GM19438 (cell line): Measurements from ENCODE around the gene IGSF8.

Source experiments
- ATAC-seq: cut with Tn5 transposase; IDR thresholded peaks from one replicate; pipeline ENCODE4 v1.9.1; 2021; ENCODE audit warnings: low read depth; ENCODE audit not compliant: unreplicated experiment

IGSF8 gene, protein sequence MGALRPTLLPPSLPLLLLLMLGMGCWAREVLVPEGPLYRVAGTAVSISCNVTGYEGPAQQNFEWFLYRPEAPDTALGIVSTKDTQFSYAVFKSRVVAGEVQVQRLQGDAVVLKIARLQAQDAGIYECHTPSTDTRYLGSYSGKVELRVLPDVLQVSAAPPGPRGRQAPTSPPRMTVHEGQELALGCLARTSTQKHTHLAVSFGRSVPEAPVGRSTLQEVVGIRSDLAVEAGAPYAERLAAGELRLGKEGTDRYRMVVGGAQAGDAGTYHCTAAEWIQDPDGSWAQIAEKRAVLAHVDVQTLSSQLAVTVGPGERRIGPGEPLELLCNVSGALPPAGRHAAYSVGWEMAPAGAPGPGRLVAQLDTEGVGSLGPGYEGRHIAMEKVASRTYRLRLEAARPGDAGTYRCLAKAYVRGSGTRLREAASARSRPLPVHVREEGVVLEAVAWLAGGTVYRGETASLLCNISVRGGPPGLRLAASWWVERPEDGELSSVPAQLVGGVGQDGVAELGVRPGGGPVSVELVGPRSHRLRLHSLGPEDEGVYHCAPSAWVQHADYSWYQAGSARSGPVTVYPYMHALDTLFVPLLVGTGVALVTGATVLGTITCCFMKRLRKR

DNA sequence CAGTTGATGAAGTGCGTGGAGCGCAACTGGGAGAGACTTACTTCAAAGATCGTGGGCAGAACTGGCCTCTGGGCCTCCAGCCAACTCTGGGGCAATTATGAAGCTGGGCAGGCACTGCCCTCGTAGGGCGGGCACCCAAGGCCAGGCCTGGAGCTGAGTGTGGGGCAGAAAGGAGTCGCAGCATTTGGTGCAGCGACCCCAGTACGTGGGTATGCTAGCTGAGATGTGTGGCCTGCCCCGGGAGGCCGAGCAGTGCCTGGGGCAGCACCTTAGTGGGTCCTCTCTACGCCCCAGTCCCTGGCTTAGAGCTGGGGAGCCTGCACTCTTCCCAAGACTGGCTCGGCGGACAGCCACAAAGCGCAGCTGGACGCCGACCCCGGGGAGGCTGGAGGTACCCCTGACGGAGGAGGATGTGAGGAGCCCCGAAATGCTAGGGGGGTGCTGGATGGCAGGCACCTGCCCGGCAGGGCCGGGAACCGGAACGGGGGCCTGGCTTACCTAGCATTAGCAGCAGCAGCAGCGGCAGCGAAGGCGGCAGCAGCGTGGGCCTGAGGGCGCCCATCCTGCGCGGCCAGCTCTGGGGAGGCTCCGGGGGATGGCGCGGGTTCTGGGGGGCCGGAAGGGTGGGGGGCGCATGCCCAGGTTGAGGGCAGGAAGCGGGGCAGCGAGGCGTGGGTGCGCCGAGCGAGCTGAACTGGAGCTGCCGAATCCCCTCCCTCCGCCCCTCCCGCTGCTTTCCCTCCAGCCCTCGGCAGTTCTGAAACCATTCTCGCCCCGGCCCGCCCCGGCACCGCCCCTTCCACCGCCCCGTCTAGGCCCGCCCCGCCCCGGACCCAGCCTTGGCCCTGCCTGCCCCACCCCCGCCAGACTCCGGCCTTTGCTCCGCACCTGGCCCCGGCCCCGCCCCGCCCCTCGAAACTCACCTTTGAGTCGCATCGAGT is at the start of gene IGSF8:
Gene IGSF8, minus strand, starts transcription at position 709 of the 941 bp plus-strand sequence. Its CDS starts 147 bp downstream, at position 562.
- peak; percentile 46 for ATAC-seq

DNA sequence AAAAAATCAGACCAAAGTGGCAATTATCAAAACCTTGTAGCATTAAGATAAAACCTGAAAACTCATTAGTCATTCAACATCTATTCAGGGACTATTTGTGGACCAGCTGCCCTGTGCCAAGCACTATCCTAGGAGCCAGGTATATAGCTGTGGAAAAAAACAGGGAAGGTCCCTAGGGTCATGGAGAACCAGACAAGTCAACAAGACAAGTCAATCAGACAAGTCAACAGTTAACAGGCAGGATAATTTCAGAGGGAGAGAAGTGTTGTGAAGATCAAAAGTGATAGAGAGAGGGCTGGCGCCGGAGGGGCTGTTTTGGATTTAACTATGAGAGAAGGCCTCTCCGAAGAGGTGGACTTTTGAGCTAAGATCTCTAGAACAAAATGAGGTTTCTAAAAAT is 49.7 kb upstream of the IGSF8 start:
- no peak for ATAC-seq

DNA sequence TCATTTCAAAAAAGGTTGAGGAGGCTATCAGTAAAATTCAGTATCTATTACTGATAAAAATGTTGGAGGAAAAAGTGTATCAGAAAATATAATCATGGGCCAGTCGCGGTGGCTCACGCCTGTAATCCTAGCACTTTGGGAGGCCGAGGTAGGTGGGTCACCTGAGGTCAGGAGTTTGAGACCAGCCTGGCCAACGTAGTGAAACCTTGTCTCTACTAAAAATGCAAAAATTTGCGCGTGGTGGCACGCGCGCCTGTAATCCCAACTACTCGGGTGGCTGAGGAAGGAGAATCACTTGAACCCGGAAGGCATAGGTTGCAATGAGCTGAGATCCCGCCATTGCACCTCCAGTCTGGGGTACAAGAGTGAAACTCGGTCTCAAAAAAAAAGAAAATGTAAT is 47.7 kb upstream of the IGSF8 start:
- ATAC-seq, result no peak

DNA sequence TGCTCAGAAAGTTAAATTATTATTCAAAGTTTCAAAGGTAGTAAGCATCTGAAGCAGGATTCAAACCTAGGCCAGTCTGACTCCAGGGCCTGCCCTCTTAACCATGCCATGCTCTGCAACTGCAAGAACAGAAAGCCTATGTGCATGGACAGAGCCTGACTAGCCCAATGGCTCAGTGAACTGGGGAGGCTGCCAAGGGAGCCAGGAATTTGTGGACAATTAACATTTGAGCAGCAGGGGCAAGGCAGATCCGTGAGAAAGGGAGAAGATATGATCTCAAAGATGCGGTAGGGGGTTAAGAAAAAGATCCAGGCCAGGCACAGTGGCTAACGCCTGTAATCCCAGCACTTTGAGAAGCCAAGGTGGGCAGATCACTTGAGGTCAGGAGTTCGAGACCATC is 46.5 kb upstream of the IGSF8 start:
- ATAC-seq, result no peak

DNA sequence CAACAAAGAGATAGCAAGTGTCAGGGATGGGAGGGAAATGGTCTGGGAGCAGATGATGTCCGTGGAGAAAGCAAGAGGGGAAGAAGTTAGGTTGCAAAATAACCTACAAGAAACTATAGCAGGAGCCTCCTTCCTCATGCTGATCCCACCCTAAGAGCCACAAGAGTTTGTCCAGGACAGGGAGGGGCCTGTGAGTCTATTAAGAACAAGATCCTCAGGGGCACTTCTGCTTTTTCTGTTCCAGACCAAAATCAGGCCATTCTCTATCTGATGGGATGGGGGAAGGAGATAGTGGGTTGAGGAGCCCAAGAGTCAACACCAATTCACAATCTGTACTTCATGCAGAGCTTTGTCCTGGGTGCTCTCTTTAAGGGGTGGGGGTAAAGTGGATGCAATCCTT is 45.3 kb upstream of the IGSF8 start:
- no peak for ATAC-seq

DNA sequence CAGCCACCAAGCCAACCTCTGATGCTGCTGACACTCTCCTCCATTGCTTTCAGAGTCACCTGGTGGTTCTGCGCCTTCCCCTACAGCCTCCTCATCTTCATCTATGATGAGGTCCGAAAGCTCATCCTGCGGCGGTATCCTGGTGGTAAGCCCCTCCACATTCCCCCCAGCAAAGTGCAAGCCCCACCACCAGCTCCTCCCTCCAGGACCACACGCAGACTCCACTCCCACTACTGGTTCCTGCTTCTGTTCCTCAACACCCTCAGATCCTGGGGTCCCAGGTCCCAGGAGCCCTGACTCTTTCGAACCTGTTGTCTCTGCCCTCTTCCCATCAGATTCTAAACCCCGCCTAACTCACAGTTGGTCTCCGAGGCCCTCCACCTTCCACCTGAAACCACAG is 41.4 kb upstream of the IGSF8 start:
- no peak for ATAC-seq

DNA sequence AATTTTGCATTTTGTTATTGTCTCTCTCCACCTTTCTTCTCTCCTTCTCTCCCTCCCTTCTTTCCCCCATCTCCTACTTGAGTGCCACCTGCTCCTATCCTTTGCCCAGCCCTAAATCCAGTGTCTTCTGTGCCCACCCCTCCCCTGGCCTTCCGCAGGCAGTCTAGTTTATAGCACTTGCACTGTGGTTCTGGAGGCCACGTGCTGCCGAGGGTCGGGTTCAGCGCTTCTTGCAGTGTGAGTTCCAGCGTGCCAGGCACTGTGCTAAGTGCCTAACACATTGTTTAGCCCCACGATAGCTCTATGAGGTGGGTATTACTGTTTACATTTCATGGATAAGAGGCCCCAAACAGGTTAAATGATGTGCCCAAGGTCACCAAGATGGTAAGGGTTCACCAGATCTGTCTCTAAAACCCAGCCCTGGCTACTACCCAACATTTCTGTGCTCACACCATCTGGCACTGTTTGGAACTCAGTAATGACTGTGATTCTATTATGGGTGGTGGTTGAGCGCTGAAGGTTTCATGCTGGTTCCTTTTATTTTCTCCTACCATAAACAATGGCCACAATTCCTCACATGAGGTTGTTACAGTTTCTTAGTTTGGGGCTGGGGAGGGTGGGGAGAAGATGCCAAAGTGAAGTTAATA is 38.9 kb upstream of the IGSF8 start:
- no peak for ATAC-seq

DNA sequence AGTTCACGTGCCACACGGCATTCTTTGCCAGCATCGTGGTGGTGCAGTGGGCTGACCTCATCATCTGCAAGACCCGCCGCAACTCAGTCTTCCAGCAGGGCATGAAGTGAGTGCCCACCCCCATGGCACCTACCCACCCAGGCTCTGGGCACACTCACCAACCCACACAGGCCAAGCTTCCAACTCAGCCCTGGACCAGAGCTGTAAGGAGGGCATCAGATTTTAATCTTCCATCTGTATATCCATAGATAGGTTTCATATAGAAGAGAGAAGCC is 38.4 kb upstream of the IGSF8 start:
- ATAC-seq, result no peak

DNA sequence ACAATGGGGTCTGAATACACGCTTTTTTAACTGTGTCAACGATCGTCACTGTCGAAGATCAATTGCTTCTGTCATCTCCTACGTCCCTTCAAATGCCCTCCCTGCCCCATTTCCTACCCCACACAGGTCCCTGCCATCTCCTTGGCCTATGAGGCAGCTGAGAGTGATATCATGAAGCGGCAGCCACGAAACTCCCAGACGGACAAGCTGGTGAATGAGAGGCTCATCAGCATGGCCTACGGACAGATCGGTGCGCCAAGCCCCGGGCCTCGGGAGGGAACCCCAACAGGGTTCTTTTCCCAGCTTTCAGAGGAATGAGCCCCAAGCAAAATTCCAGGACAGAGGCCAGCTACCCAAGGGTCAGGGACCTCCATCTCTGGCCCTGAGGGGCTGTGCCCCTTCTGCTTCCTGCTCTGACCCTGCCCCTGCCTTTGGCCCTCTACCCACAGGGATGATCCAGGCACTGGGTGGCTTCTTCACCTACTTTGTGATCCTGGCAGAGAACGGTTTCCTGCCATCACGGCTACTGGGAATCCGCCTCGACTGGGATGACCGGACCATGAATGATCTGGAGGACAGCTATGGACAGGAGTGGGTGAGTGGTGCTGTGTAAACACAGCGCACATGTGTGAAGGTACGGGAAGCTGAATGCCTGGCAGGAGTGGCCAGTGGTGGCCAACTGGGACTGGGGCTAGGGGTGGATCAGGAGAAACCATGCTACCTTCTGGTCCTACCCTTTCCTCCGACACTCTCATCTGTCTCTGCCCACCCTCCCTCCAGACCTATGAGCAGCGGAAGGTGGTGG is 37.9 kb upstream of the IGSF8 start:
- no peak for ATAC-seq

DNA sequence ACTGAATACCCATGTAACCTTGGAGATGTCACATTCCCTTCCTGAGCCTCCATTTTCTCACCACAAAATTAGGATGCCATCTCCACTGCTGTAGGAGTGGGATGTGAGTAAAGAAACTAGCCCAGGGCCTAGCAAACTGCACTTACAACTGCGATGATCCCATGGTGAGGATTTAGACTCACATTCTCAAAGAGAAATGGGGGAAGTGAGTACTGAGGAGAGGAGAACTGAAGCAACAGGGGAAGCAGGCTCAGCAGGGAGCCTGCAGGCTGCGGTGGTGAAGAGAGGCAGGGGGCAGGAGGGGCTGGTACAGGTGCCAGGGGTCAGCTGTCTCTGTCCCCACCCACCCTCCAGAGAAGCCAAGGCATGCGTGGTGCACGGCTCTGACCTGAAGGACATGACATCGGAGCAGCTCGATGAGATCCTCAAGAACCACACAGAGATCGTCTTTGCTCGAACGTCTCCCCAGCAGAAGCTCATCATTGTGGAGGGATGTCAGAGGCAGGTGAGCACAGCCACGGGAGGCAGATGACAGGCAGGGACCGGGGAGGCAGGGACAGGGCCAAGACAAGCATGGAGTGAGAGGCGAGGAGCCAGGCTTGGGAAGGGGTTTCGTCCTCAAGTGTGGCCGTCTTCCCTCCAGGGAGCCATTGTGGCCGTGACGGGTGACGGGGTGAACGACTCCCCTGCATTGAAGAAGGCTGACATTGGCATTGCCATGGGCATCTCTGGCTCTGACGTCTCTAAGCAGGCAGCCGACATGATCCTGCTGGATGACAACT is 36.6 kb upstream of the IGSF8 start:
- ATAC-seq, result no peak

DNA sequence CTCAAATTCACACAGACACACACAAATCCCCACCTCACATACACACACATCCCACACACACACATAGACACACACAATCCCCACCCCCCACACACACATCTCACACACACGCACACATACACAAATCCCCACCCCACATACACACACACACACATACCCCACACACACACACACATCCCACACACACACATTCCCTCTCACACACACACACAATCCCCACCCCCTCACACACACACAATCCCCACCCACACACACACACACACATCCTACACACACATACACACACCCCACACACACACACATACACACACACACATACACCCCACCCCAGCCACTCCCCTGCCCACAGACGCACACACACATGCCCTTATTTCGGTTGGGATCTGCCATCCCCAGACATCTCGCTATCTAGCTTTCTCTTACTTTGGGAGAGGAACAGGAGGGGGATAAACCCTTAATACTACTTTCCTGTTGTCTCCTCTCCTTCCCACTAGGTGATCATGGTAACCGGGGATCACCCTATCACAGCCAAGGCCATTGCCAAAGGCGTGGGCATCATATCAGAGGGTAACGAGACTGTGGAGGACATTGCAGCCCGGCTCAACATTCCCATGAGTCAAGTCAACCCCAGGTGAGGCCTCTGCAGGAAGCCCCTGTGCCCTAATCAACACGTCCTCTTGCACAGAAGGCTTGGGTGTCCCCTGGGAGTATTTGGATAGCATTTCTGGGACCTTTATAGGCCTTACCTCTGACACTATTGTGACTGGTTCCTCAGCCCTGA is 35.8 kb upstream of the IGSF8 start:
- ATAC-seq, result no peak

DNA sequence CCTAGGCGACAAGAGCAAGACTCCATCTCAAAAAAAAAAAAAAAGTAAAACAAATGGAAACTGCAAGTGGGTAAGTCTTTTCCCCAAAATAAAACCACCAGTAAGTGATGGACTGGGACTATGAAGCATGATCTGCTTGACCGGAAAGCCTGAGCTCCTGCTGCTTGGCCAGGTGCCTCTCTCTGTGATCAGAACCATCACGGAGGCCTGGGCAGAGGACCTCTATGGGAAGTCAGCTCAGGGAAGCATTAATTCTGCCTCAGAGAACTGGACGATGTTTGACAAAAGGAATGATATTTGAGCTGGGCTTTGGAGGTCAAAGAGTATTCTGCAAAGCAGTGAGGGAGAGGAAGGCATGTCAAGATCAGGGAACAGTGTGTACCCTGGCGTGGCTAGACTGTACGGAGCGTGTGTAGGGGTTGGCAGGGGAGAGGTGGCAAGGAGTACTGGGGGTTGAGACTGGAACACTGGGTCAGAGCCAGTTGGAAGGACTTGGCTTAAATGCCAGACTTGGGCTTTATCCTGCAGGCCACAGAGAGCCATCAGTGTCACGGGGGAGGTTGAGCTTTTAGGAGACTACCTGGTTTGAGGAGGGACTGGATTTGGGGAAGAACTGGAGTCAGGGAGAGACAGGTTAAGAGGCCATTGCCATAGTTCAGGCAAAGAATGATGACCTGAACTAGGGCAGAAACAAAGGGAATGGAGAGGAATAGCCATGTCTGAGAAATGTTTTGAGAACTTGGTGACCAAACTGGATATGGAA is 33.6 kb upstream of the IGSF8 start:
- no peak for ATAC-seq

DNA sequence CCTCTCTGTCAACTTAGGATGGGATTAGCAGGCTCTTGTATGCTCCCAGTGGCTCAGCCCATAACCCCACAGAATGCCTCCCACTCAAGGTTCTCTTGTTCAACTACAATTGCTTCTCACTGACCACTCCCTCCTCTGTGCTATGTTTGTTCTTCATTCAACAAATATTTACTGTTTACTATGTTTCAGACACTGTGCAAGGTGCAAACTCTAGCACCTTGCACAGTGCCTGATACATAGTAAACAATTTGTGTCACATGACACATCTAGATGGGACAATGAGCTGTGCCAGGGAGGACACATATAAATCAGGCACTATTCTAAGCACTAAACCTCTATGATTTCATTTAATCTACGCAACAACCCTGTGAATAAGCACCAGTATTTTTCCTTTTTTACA is 32.5 kb upstream of the IGSF8 start:
- ATAC-seq, result no peak

DNA sequence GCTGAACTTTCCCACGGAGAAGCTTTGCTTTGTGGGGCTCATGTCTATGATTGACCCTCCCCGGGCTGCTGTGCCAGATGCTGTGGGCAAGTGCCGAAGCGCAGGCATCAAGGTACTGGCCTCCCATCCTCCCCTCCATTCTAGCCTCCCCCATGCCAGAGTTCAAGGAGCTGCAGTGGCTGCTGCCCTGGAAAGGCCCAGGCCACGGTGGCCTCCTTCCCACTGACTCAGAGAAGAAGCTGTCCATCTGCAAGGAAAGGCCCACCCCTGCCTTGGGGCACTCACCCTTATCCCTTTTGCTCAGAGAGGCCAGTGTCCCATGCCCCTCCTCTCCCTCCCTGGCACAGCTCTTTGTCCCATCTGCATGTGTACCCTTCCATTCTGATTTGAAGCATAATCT is 32.1 kb upstream of the IGSF8 start:
- no peak for ATAC-seq

DNA sequence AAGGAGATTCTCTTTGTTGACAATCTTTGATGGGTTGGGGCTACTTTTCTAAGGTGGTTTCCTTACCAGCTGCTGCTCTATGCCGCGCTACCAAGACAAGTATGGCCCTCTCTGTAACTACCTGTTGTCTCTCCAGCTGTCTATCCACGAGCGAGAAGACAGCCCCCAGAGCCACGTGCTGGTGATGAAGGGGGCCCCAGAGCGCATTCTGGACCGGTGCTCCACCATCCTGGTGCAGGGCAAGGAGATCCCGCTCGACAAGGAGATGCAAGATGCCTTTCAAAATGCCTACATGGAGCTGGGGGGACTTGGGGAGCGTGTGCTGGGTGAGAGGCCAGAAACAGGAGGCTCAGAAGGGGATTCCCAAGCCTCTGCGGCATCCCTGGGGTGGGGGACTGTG is 31.5 kb upstream of the IGSF8 start:
- ATAC-seq, result no peak

DNA sequence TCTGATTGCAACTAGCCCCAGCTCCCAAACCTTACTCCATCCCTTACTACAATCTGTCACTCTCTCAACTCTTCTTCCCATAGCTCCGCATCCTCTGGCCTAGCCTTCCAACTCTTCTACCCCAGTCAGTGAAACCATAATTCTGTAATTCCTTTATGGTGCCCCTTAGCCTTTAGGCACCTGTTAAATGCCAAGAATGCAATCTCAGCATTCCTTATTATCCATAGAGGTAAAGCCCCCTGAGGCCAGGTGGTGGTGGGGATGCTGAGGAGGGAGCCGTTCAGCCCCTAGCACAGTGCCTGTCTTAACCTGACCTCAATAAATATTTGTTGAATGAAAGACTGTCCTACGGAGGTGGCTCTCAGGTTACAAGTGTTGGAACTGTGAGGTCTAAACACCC is 31.1 kb upstream of the IGSF8 start:
- no peak for ATAC-seq

DNA sequence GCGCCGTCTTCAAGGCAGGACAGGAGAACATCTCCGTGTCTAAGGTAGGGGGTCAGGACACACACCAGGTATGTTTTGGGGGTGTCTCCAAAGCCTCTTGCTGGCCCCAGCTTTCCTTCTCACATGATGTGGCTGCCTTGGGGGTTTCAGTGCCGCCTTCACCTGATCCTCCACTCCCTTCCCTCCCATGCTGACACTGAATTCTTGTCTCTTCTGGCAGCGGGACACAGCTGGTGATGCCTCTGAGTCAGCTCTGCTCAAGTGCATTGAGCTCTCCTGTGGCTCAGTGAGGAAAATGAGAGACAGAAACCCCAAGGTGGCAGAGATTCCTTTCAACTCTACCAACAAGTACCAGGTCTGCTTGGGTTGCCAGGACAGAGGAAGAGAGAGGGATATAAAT is 30.6 kb upstream of the IGSF8 start:
- ATAC-seq, result no peak

DNA sequence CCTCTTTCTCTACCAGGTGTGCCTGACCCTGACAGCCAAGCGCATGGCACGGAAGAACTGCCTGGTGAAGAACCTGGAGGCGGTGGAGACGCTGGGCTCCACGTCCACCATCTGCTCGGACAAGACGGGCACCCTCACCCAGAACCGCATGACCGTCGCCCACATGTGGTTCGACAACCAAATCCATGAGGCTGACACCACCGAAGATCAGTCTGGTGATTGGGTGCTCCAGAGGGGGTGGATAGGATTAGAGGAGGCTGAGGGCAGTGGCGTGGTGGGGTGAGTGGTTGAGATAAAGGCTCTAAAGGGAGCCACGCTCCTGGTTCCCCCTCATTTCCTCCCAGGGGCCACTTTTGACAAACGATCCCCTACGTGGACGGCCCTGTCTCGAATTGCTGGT is 30.2 kb upstream of the IGSF8 start:
- ATAC-seq, result no peak
